Endothelial cell of umbilical vein (primary cell): Measurements from ENCODE around the gene DAAM1. TPM values are rescaled to one million over a fixed set of nuclear protein-coding genes. Genes with fewer than 3 reads are reported as not detected.

Experiments used
- BruUV-seq: library from RNA; stranded (reverse); fragments of 400-500 nt; replicated peaks from 2 replicates; lab custom pipeline; 2021; lab: Mats Ljungman, UMichigan
- CTCF ChIA-PET: fragments of 300-600, 350-600 bp; sonication (Branson Sonifier 250); formaldehyde crosslinking; loops from one replicate; lab custom pipeline; 2021; ENCODE audit warnings: antibody characterized with exemption, inconsistent platforms; lab: Charles Lee
- POLR2A ChIA-PET: fragments of 300-600, 350-600 bp; sonication (Branson Sonifier 250); formaldehyde crosslinking; loops from one replicate; lab custom pipeline; 2021; ENCODE audit warnings: antibody characterized with exemption, inconsistent platforms; lab: Charles Lee
- DNase-seq: peaks from one replicate; pipeline ENCODE4 v3.0.0-alpha.2; 2011; ENCODE audit warnings: low read depth, low spot score
- FAIRE-seq: peaks from 2 replicates; lab custom pipeline; 2011; peaks lifted over from hg19 to GRCh38; lab: Jason Lieb, UNC
- H2AFZ ChIP-seq: 2 replicates; pipeline ENCODE4 v1.6.0; 2012; ENCODE audit warnings: low read depth, low read length, control low read depth, inconsistent platforms
- H3K27ac ChIP-seq: 2 replicates; pipeline ENCODE4 v1.5.1; 2011; ENCODE audit warnings: low read depth, mild to moderate bottlenecking, control low read depth, low read length, moderate library complexity; ENCODE audit not compliant: insufficient read depth
- H3K27me3 ChIP-seq, 2 experiments: 2 replicates each; pipeline versions ENCODE4 v1.6.0 to v1.6.1; 2011; ENCODE audit warnings: low read length in 2 of 2, mixed read lengths in 1 of 2; ENCODE audit not compliant: control insufficient read depth in 2 of 2, insufficient read depth in 2 of 2
- H3K36me3 ChIP-seq, 2 experiments: 2 replicates in 1 of 2; 3 replicates in 1 of 2; pipeline ENCODE4 v1.5.1; 2011; ENCODE audit warnings: low read length in 2 of 2, mild to moderate bottlenecking in 1 of 2, moderate library complexity in 1 of 2; ENCODE audit not compliant: control insufficient read depth in 2 of 2, insufficient read depth in 2 of 2; ENCODE audit errors: extremely low read depth in 1 of 2
- H3K4me1 ChIP-seq: 3 replicates; pipeline ENCODE4 v1.5.1; 2011; ENCODE audit warnings: mild to moderate bottlenecking, low read length; ENCODE audit not compliant: control insufficient read depth, insufficient read depth; ENCODE audit errors: extremely low read depth
- H3K4me2 ChIP-seq: 2 replicates; pipeline ENCODE4 v1.6.1; 2011; ENCODE audit warnings: low read length, control low read depth, mixed read lengths; ENCODE audit not compliant: insufficient read depth
- H3K4me3 ChIP-seq, 3 experiments: fragments of 200-600 bp in 1 of 3; sonication (generic), shearing (Covaris generic) in 1 of 3; replicated peaks in 1 of 3; 2 replicates each; pipeline ENCODE4 v1.5.1; 2011 to 2016; ENCODE audit warnings: control low read depth in 3 of 3, low read length in 3 of 3, mild to moderate bottlenecking in 2 of 3, inconsistent platforms in 1 of 3, low read depth in 1 of 3, moderate library complexity in 1 of 3; ENCODE audit not compliant: insufficient read depth in 1 of 3
- H3K79me2 ChIP-seq: 2 replicates; pipeline ENCODE4 v1.6.0; 2012; ENCODE audit warnings: low read length, inconsistent platforms; ENCODE audit not compliant: control insufficient read depth, insufficient read depth
- H3K9ac ChIP-seq: replicated peaks from 2 replicates; pipeline ENCODE3; 2011; ENCODE audit warnings: low read length, control low read depth; ENCODE audit not compliant: insufficient read depth; ENCODE audit errors: extremely low read depth
- H3K9me1 ChIP-seq: replicated peaks from 3 replicates; pipeline ENCODE4 v1.6.0; 2011; ENCODE audit warnings: mild to moderate bottlenecking, low read length; ENCODE audit not compliant: control insufficient read depth, insufficient read depth; ENCODE audit errors: extremely low read depth
- H3K9me3 ChIP-seq: replicated peaks from 2 replicates; pipeline ENCODE4 v1.5.1; 2012; ENCODE audit warnings: low read length, inconsistent platforms; ENCODE audit not compliant: control insufficient read depth, insufficient read depth
- H4K20me1 ChIP-seq: replicated peaks from 2 replicates; pipeline ENCODE3; 2011; ENCODE audit warnings: mild to moderate bottlenecking, low read length; ENCODE audit not compliant: control insufficient read depth, insufficient read depth; ENCODE audit errors: extremely low read depth
- EZH2 ChIP-seq: IDR thresholded peaks from 2 replicates; pipeline ENCODE4 v1.6.1; 2012; ENCODE audit warnings: borderline replicate concordance, low read depth, mild to moderate bottlenecking, moderate library complexity, low read length, inconsistent platforms; ENCODE audit not compliant: severe bottlenecking
- FOS ChIP-seq: IDR thresholded peaks from 2 replicates; pipeline ENCODE4 v1.6.1; 2011; ENCODE audit warnings: mild to moderate bottlenecking, low read length, moderate library complexity, borderline replicate concordance; ENCODE audit not compliant: insufficient read depth
- GATA2 ChIP-seq: IDR thresholded peaks from 2 replicates; pipeline ENCODE4 v1.7.0; 2011; ENCODE audit warnings: low read depth, mild to moderate bottlenecking, moderate library complexity, mixed read lengths, low read length; ENCODE audit not compliant: insufficient read length, insufficient read depth
- JUN ChIP-seq: IDR thresholded peaks from 2 replicates; pipeline ENCODE4 v1.6.1; 2011; ENCODE audit warnings: borderline replicate concordance, low read depth; ENCODE audit not compliant: insufficient read length, insufficient read depth
- MYC ChIP-seq: IDR thresholded peaks from one replicate; pipeline ENCODE4 v1.6.1; 2011; ENCODE audit warnings: mild to moderate bottlenecking, low read depth, low read length
- POLR2A ChIP-seq: IDR thresholded peaks from 2 replicates; pipeline ENCODE4 v1.6.1; 2012; ENCODE audit warnings: low read depth, mild to moderate bottlenecking, control low read depth, low read length
- POLR2AphosphoS5 ChIP-seq: IDR thresholded peaks from 2 replicates; pipeline ENCODE4 v1.6.1; 2012; ENCODE audit warnings: low read depth, mild to moderate bottlenecking, control low read depth, low read length, moderate library complexity; ENCODE audit not compliant: insufficient read depth
- dilution Hi-C: fragments of 300-500 bp; cut with MboI; formaldehyde crosslinking; loops from one replicate; pipeline ENCODE4 v1.15.0; 2019; ENCODE audit warnings: low sequenced_read_pairs; ENCODE audit not compliant: extremely low pct_ligation_motif_present
- intact Hi-C: fragments of 100-400 bp; cut with micrococcal nuclease; formaldehyde crosslinking; loops from one replicate; pipeline ENCODE4 v1.10.0; 2022
- polyA plus RNA-seq, 4 experiments: library from polyadenylated mRNA; depleted of rRNA in 3 of 4; stranded (reverse) in 3 of 4; unstranded in 1 of 4; fragments of >200 nt; gene quantifications; 2 replicates each; pipeline versions ENCODE4 v1.2.1 to v1.2.3, GENCODE V29; 2011 to 2012; ENCODE audit warnings: missing spikeins in 1 of 4
- total RNA-seq: library from RNA; stranded (reverse); gene quantifications from 2 replicates; pipeline ENCODE4 v1.2.3, GENCODE V29; 2021
- TF ChIP-seq, protein P1 (sequence below): IDR thresholded peaks from 2 replicates; pipeline ENCODE4 v1.6.1; 2011; ENCODE audit not compliant: insufficient read depth, insufficient read length
- TF ChIP-seq, protein P2 (sequence below), 2 donors: IDR thresholded peaks; 1 replicate in 1 of 2; 2 replicates in 1 of 2; pipeline ENCODE4 v1.5.1; 2011; ENCODE audit warnings: low read length in 2 of 2, mild to moderate bottlenecking in 2 of 2, moderate library complexity in 2 of 2, control low read depth in 1 of 2, inconsistent platforms in 1 of 2, low read depth in 1 of 2; ENCODE audit not compliant: insufficient read depth in 1 of 2; ENCODE audit errors: extremely low read depth in 1 of 2

DAAM1 gene
- total and polyA plus RNA-seq, 2 donors (not counting 3 experiments of a cell fraction or from before 2014, with no cell fraction given): 10.2 to 25.3 TPM

DNA sequence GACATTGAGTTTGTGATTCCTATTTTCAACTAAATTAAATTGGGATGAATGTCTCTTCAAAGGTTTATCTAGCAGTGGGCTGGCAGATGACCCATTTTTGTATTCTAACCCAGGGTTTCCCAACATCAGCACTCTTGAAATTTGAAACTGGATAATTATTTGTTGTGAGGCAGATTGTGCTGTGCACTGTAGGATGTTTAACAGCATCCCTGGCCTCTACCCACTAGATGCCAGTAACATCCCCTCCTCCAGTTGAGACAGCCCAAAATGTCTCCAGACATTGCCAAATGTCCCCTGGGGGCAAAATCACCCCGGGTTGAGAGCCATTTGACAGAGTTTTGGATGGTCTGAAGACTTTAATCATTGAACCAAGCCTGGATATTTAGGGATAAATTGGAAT, 11.1 kb downstream of the DAAM1 start:
- Histone ChIP-seq H4K20me1 (peaks cover 2% of the 10 kb centered on the region), H3K9ac (no peak overlapping the region), H3K36me3 (no peaks in the 10 kb centered on the region), H3K4me3 (no peak overlapping the region), H3K4me1 (no peaks in the 10 kb centered on the region), H3K79me2 (peaks cover 41% of the 10 kb centered on the region), H3K9me1 (no peaks in the 10 kb centered on the region), H3K27ac (no peak overlapping the region), H3K27me3 (no peaks in the 10 kb centered on the region), H2AFZ (no peak overlapping the region), H3K4me2 (no peak overlapping the region), H3K9me3 (no peaks in the 10 kb centered on the region)
- CTCF ChIA-PET: no interaction called here
- FAIRE-seq (no peak), DNase-seq (no peak)
- POLR2A ChIA-PET: no interaction called here
- dilution Hi-C loops (no loop called here), intact Hi-C loops (no loop called here)
- BruUV-seq: no TSS peak
- TF ChIP-seq FOS (no peak), EZH2 (no peak), GATA2 (no peak), JUN (no peak), POLR2AphosphoS5 (no peak), POLR2A (no peak), MYC (no peak)
- TF ChIP-seq, protein P1, sequence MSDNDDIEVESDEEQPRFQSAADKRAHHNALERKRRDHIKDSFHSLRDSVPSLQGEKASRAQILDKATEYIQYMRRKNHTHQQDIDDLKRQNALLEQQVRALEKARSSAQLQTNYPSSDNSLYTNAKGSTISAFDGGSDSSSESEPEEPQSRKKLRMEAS: no peak
- TF ChIP-seq, protein P2, sequence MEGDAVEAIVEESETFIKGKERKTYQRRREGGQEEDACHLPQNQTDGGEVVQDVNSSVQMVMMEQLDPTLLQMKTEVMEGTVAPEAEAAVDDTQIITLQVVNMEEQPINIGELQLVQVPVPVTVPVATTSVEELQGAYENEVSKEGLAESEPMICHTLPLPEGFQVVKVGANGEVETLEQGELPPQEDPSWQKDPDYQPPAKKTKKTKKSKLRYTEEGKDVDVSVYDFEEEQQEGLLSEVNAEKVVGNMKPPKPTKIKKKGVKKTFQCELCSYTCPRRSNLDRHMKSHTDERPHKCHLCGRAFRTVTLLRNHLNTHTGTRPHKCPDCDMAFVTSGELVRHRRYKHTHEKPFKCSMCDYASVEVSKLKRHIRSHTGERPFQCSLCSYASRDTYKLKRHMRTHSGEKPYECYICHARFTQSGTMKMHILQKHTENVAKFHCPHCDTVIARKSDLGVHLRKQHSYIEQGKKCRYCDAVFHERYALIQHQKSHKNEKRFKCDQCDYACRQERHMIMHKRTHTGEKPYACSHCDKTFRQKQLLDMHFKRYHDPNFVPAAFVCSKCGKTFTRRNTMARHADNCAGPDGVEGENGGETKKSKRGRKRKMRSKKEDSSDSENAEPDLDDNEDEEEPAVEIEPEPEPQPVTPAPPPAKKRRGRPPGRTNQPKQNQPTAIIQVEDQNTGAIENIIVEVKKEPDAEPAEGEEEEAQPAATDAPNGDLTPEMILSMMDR (IDR thresholded peaks at IDR 0.05; ENCODE audit: extremely low read depth in 1 of 2, insufficient read depth in 1 of 2, low read depth in 1 of 2, low read length in 2 of 2): no peak
